Activated T-helper 1 cell treated with Interleukin-2 at 50 U/mL for 16 hours (primary cell): Measurements from ENCODE around the gene ZNF205.
"Not testable (repeated sequence)": the region's sequence is repeated elsewhere in the genome, so short reads cannot be mapped to it uniquely, and the experiment has no call there.

Source experiments
- DNase-seq: peaks from one replicate; pipeline ENCODE4 v3.0.0-alpha.2; 2020; ENCODE audit warnings: low read depth

The ZNF205 gene

GRCh38 chr16:3131755-3132377, 19.5 kb downstream of the ZNF205 start:
- no peak for DNase-seq

GRCh38 chr16:3133844-3134243, 21.5 kb downstream of the ZNF205 start:
- no peak for DNase-seq

- peak; percentile 87 for DNase-seq
These were observed 22.1 kb downstream of the ZNF205 start, which contains the start of gene ZNF213 for GRCh38 chr16:3134338-3135125. Gene ZNF213 (plus strand): TSS chr16:3135029. CDS start chr16:3137281, 2,252 bp downstream.

- no peak for DNase-seq
These were observed 22.8 kb downstream of the ZNF205 start for GRCh38 chr16:3135126-3135715.

GRCh38 chr16:3137267-3137666, 24.9 kb downstream of the ZNF205 start:
- DNase-seq, result no peak

GRCh38 chr16:3138342-3138741, 26.0 kb downstream of the ZNF205 start:
- no peak for DNase-seq

GRCh38 chr16:3138823-3139426, 26.5 kb downstream of the ZNF205 start:
- DNase-seq, result no peak

- DNase-seq, result not testable (repeated sequence)
These were observed 27.2 kb downstream of the ZNF205 start for GRCh38 chr16:3139561-3139960.

- no peak for DNase-seq
These were observed 28.4 kb downstream of the ZNF205 start for GRCh38 chr16:3140603-3141427.

- DNase-seq, result no peak
These were observed 29.5 kb downstream of the ZNF205 start for GRCh38 chr16:3141781-3142311.

GRCh38 chr16:3142327-3142726, 29.9 kb downstream of the ZNF205 start:
- no peak for DNase-seq

GRCh38 chr16:3142770-3143169, 30.4 kb downstream of the ZNF205 start:
- no peak for DNase-seq

- no peak for DNase-seq
These were observed 30.8 kb downstream of the ZNF205 start for GRCh38 chr16:3143189-3143588.

GRCh38 chr16:3143598-3144320, 31.4 kb downstream of the ZNF205 start:
- DNase-seq, result no peak

GRCh38 chr16:3144321-3144983, 32.1 kb downstream of the ZNF205 start:
- DNase-seq, result no peak

- DNase-seq, result no peak
These were observed 32.8 kb downstream of the ZNF205 start for GRCh38 chr16:3145151-3145550.

- DNase-seq, result no peak
These were observed 33.3 kb downstream of the ZNF205 start for GRCh38 chr16:3145660-3146059.

GRCh38 chr16:3147046-3147756, 34.8 kb downstream of the ZNF205 start:
- DNase-seq, result no peak

- no peak for DNase-seq
These were observed 35.3 kb downstream of the ZNF205 start for GRCh38 chr16:3147757-3148104.
